GM19328 (cell line): ENCODE measurements around the gene SNX32.
A peak's percentile ranks its signal among the peaks of the same experiment; 100 is the strongest.

Experiments
- ATAC-seq: cut with Tn5 transposase; IDR thresholded peaks from one replicate; pipeline ENCODE4 v1.9.1; 2021; ENCODE audit warnings: mild to moderate bottlenecking, moderate library complexity; ENCODE audit not compliant: unreplicated experiment

The SNX32 gene

DNA sequence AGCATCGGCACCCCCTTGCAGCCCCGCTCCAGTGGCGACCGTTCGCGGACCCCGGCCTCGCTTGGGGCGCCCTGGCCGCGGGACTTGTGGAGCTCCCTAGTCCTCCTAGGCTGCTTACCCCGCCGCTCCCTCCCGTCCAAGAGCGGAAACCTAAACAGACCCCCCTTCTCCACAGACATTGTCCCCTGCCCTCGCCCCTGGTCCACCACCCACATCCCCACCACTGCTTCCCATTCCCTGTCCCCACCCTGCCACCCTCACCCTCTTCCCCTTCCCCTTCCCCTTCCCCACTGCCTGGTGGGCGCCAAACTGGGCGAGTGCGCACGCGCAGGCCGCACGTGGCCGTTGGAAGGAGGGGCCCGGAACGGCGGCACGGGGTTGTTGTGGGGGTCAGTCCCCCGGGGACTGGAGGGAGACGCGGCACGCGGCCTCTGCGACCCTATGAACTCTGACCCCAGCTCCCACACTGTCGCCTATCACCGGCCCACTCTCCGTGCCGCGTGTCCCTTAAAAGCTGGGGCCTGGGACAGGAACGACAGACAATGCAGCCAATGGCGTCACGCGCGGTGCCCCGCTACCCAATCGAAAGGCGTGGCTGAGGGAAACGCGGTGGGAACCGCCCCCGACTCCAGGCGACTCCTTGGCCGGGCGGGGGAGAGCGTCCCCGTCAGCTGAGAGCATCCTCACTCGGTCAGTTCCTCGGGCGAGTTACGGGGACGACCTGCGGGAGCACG lies at the start of gene SNX32:
TSS of gene SNX32 (plus strand) at position 667 of the 734 bp plus-strand sequence. CDS start 103 bp downstream, outside the sequence.
- peak; percentile 82 for ATAC-seq

DNA sequence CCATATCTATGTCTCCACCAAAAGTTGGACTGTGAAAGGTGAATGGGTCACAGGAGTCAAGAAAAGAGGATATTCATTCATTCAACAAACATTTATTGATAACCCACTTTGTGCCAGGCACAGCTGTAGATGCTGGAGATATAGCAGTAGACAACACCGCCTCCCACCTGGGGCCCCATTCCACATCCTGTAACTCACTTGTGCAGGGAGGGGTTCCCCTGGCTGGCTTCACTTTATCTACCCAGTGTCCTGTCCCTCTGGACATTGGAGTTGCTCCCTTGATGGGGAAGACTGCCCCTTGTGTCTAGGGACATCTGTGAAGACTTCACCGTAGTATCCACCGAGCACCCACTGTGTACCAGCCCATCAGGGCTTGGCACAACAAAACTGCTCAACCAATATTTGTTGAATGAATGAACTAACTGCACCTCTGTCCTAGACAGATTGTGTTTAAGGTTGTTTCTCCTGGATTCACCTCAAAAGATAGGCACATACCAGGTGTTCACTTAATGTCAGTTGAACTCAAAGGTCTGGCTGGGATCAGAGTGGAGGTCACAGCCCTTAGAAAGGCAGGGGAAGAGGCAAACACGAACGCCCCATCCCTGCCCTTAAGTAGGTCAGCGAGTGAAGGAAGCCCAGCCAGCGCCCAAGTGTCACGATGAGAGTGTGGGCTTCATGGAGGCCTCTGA lies 48.3 kb upstream of the SNX32 start:
- ATAC-seq, result no peak

DNA sequence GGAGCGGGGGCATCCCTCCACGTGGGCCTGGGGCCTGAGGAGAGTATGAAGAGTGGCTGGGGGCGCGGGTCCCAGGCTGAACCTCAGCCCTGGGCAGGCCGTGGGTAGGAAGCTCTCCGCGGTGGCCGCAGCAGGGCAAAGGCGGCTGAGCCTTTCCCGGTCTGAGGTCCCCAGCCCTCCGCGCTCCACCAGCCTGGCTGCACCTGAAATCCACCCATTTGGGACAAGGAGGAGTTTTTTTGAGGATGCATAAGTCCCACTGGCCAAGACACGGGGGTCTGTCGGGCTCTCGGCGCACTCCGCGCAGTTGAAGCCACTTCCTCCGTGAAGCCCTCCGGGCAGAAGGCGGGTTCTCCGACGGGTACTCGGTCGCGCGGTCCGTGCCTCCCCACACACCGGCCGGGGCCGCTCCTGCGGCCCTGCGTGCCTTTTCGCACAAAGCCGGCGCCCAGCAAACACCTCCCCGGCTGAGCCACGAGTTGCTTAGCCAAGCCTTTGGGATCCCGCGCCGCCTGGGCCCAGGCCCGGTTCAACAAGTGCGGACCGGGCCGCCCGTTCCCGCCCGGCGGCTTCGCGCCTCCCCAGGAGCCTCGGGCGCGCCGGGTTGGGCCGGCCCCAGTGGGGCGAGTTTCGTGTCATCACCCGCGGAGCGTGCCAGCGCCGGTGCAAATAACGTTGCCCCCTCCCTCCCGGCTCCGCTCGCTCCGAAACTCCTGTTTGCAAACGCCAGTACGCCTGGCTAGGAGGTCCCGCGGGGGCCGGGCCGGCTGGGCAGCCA lies 47.6 kb upstream of the SNX32 start:
- no peak for ATAC-seq

DNA sequence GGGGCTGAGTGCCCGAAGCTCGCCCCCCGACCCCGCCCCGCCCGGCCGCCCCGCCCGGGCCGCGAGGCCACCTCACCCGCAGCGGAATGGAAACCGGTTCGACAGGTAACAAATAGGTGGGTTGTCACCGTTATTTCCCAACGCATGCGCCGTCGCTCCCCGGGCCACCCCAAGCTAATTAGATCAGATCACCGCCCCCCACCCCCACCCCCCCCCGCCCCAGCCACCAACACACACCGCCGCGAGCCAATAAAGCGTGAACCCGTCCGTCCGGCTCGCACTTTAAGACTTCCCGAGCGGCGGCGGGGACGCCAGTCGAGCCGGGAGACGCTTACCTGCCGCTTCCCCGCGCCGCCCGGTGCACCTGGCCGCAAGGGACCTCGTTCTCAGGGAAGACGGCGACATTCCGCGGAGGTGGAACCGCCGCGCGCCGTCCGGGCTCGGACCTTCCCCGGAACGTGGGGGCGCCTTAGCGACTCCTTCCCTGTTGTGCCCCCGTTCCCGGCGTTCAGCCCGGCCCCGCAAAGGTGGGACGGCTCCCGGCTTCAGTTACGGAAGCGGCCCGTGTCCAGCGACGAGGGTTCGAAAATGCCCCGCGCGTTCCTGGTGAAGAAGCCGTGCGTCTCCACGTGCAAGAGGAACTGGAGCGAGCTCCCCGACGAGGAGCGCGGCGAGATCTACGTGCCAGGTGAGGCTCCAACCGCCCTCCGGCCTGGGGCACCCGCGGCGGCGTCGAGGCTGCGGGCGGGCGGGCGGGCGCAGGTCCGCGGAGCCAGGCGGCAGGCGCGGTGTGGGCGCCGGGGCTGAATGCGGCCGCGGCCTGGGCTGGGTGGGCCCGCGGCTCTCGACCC lies 46.8 kb upstream of the SNX32 start, which contains the start of gene OVOL1:
TSS of gene OVOL1 (plus strand) at position 278 of the 851 bp plus-strand sequence. CDS start at position 589, 311 bp downstream.
- no peak for ATAC-seq

DNA sequence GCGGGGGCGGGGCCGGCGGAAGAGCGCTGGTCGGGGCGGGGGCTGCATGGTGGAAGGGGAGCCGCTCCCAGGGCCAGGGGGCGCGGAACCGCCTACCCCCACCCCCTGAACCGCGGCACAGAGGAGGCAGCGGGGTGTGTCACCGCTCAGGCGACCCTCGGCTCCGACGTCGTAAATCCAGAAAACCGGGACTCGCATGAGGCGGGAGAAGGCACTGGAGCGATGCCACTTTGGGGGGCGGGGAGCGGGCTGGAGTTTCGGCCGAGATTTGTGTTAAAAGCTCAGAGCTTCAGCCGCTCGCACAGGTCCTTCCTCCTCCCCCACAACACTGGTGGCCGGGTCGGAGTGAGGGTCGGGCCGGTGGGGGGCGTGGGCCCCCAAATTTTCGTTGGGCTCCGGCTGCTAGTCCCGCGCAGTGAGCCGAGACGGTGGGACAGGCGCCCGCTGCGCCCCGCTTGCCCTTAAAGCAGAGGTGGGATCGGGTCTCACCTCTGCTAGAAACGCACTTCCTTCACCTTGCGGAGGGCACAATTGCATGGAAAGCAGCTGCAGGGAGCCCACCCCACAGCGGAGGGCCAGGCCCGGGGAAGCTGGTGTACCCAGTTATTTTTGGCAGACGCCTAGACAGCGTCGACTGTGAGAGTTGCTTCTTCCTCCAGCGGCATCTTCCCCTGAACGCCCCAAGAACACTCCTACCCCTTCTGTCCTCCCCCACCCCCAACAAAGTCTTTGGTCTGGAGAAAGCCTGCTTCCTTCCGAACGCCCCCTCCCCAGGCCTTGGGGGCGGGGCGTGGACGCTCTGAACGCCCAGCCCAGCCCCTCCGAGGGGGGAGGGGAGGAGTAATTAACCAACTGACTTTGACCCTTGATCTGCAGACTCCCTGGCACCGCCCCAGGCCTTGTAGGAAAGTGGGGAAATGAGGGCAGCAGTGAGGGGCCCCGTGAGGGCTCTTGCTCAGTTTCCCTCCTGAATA lies 45.8 kb upstream of the SNX32 start:
- ATAC-seq, result no peak

DNA sequence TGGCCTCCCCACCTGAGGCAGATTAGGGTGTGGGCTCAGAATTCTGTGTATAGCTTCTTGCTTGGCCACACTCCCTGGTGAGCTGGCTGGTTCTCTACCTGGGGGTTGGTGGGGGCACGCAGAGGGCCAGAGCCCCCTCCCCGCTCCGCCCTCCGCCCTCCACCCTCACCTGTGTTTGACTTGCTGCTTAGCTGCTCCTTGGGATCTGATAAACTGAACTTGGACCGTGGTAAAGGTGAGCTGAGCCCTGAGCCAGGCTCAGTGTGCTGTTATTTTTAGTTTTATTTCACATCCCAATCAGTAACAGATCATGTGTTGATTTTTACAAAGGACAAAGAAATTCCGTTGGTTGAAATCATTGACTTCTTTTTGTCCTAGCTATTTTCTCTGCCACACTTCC lies 44.9 kb upstream of the SNX32 start:
- ATAC-seq, result no peak

DNA sequence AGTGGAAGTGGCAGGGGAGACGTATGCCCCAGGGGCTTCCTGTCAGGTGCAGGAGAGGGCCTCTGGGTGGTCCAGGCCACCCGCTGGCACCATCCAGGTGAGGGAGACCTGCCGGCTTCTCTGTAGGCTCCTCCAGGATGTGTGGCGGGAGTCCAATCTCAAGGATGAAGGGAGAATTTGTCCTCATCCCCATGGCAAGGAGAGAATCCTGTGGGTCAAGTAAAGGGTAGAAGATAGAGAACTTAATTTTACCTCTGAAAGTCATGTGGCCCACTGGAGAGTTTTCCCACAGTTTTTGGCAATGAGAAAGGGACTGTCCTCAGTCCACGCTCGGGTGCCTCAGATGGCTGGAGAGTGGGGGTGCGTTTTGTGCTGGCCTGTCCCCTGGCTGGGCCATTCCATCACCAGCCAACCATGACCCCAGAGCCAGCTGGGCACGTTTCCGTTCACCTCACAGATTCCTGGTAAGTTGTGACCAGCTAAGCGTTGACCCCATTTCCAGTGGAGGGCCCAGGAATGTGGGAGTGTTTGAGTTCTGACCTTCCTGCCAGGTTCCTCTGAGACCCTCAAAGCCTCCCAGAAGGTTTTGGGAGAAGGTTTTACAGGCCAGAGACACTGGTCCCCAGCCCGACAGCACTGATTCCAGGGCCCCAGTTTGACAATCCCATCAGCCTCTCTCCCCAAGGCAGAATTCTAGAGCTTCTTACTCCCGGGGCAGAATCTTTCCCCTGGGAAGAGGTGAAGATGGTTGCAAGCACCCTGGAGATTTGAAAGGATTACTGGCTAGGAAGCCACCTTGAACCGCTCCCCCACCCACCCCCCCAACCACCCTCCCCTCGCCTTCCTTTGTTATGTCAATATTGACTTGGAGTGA lies 44.3 kb upstream of the SNX32 start:
- ATAC-seq, result no peak

DNA sequence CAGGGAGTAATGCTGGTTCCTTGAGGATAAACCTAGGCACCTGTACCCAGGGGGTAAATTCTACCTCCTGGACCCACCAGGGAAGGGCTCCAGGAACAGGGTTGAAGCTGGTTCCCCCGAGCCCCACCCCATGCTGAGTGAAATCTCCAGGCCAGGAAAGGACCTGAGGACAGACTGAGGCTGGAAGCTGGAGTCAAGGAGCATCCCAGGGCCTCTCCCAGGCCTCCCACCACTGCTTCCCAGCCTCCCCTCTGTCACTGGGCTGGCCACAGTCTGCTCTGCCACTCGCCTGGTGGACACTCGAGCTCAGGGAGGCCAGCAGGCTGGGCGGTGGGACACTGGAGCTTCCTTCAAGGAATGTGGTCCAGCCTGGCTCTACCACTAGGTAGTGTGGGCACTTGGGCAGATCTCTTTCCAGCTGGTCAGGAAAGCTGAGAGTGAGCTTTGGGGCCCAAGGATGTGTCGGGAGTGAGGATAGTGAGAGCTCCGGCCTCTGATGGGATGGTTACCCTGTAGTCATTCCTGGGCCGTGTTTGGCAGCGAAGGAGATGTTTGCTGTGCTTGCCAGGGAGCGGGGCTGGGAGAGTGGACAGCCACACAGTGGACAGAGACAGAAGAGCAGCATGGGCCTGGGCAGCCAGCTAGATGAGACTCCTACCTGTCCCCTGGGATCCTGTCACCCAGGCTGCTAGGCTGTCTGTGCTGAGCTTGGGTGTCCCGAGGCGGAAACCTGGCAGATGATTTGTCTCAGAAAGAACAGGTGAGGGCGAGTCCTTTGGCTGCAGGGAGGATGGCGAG lies 43.5 kb upstream of the SNX32 start:
- ATAC-seq, result no peak

DNA sequence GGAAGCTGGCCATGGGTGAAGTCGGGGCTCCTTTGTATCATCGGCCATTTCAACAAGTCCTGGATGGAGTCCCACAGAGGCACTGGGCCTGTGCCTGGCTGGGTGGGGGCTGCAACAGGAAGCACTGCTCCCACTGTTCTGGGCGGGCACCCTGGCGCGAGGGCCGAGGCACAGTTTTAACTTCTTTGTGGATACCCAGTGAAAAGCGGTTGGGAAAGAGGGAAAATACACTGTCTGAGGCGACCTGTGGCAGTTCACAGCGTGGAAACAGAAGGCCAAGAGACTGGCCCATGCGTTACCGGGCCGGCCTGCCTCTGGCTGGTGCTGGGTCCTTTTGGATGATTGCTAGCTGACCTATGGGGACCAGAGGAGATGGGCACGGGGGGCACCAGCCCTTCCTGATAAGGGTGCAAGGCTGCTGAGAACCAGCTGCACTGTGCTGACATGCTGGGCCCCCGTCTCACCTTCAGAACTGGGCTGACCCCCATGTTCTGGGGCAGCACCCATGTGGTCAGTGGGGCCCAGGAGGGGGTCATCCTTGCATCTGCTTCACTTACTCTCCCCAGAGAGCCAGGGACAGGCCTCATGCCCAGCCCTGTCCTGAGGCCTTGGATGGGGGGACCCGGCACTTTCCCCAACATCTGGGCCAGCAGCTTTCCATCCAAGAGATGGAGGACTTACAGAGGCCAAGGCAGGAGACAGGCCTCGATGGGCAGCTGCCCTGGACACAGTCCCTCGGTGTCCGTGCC lies 42.7 kb upstream of the SNX32 start:
- ATAC-seq, result no peak

DNA sequence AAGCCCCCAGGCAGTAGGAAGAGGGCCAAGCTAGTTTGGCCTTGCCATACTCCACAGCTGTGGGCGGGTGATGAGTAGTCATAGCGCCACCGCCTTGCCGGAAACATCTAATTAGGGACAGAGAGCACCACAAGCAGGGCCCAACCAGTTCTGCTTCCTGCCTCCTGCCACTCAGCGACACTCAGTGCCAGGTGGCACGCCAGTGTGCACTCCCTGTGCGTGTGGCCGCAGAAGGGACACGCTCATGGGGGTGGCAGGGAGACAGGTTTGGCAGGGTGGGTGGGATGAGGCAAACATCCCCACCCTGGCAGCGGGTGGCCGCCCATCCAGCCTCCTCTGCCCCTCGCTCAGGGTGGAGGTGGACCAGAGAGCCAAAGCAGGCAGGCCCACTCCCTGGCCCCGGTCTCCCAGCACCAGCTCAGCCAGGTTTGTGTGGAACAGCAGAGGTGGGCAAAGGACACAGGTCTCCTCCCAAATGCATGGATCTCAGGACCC lies 42.0 kb upstream of the SNX32 start:
- ATAC-seq, result peak; percentile 81

DNA sequence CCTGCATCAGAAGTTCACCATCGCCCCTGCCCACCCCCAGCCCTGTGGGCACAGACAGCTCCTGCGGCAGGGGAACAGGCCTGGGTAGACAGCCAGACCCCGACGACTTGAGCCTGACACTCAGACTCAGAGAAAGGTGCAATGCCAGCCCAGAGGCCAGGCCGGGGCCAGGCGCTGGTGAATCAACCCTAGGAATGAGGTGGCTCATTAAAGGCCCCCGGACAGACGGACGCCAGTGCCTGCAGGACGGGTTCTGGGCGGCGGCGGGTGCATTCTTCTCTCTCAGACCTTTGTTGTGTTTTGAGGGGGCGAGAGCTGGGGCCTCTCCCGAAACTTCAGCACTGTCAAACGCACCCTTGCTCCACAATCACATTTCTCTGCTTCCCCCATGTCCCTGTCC lies 41.3 kb upstream of the SNX32 start:
- no peak for ATAC-seq

DNA sequence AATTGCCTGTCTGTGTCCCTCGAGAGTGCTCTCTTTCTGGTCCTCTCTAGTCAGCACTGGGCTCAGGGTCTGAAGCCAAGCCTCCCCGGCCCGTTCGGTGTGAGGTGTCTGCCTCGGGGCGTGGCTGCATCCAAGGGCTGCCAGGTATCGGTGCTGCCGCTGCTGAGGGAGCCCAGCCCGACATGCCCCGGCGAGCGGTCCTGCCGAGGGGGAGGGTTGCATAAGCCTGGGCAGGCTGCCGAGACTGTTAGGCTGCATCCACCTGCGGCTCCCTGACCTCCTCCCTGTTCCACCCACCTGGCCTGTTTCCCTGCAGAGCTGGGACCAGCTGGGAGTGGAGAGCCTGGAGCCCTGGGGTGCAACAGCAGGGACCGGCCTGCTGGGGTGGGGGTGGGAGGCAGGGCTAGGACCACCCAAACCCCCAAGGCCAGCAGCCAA lies 40.6 kb upstream of the SNX32 start:
- no peak for ATAC-seq

DNA sequence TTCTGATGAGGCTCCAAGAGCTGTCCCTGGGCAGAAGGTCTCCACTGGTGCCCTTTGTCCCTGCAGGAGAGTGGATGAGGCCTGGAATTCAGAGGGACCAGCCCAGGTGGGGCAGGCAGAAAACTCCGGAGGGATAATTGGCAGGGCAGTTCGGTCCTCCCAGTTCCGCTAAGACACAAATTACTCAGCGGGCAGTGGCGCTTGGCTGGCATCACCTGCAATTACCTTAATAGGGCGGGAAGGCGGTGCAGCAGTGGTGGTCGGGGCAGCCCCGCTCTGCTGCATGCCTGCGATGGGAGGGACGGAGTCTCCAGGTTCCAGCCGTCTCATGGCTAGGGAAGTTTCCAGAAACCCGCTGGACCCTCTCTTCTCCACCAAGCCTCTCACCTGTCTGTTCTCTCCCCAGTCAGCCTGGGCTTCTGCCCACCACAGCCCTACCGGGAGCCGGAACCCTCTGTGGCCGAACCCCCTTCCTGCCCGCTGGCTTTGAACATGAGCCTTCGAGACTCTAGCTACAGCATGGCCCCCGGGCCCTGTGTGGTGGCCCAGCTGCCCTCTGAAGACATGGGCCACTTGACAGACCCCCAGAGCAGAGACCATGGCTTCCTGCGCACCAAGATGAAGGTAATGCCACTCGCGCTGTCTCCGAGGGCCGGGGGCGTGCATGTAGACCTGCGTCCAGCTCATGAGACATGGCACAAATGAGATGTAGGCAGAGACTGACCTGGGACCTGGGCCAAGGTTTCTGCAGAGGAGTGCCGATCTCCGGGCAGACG lies 40.0 kb upstream of the SNX32 start:
- no peak for ATAC-seq

DNA sequence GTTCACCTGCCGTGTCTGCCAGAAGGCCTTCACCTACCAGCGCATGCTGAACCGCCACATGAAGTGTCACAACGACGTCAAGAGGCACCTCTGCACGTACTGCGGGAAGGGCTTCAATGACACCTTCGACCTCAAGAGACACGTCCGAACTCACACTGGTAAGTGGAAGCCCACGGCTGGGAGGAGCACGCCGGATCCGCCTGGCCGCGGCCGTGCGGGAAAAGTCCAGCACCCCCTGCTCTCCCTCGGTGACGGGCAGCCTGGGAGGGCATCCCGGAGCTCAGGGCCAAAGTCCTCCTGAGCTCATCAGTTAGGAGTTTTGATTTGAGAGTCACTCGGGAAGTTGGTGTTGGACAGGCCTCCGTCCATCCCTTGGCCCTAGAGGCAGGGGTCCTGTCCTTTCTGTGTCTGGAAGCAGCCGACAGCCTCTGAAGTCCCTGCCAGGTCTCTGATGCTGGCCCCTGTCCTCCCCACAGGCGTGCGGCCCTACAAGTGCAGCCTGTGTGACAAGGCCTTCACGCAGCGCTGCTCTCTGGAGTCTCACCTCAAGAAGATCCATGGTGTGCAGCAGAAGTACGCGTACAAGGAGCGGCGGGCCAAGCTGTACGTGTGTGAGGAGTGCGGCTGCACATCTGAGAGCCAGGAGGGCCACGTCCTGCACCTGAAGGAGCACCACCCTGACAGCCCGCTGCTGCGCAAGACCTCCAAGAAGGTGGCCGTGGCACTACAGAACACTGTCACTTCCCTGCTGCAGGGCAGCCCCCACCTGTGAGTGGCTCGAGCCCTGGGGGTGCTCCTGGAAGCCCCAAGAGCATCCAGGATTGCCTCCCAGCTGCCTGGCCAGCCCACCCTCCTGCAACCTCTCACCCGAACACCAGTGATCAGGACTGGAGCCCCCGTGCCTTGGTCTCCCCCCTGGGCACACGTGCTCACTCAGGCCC lies 38.9 kb upstream of the SNX32 start:
- ATAC-seq, result no peak
